ENCODE data around the gene SHMT2.
"Not testable (repeated sequence)": the region's sequence is repeated elsewhere in the genome, so short reads cannot be mapped to it uniquely, and the experiment has no call there.

The SHMT2 gene

GRCh38 chr12:57266681-57267080 is 37.2 kb downstream of the SHMT2 start:
- no peak for DNase-seq

- DNase-seq: peak; percentile 32
Observed at GRCh38 chr12:57268264-57268663, 38.8 kb downstream of the SHMT2 start.

DNA sequence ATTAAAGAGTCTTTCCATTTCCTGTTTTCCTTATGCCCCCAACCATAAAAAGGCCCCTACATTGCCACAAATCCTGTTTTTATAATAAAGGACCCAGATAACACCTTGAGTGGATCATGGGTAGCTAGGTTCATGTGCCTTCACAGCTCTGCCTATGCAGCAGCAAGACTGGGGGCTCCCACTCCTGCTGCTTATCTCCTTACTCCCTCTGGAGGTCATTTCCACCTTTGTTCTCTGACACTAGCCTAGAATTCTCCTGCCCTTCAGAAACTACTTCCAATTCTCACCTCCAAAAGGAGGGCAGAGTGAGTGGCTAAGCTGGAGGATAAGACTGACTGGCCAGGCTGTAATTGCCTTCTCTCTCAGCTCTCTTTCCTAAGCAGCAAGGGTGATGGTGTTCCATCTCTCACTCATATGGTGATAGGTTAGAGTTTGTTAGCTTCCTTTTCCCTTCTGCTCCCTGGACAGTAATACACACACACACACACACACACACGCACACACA is 41.5 kb downstream of the SHMT2 start:
- DNase-seq: no peak

GRCh38 chr12:57272337-57273151 is 43.0 kb downstream of the SHMT2 start:
- peak; percentile 23 for DNase-seq

DNA sequence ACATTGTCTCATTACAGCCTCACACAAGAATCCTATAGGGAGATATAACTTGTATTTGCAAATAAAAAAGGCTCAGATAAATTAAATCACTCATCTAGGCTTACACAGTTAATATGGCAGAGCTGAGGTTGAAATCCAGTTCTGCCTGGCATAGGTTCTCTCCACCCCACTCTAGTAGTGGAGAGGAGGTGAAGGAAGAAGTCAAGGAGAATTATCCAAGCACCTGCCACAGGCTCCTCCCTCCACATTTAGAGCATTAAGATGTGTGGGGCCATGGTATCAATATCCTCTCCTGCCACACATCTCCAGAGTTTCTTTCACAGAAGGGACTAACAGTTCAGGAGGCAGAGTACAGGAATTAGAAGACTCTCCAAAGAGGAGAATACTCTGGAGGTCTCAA is 44.0 kb downstream of the SHMT2 start:
- DNase-seq: no peak

DNA sequence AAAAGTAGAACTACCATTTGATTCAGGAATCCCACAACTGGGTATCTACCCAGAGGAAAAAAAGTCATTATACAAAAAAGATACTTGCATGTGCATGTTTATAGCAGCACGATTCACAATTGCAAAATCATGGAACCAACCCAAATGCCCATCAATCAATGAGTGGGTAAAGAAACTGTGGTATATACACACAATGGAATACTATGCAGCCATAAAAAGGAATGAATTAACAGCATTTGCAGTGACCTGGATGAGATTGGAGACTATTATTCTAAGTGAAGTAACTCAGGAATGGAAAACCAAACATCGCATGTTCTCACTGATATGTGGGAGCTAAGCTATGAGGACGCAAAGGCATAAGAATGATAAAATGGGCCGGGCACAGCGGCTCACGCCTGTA is 46.7 kb downstream of the SHMT2 start:
- not testable (repeated sequence) for DNase-seq

DNA sequence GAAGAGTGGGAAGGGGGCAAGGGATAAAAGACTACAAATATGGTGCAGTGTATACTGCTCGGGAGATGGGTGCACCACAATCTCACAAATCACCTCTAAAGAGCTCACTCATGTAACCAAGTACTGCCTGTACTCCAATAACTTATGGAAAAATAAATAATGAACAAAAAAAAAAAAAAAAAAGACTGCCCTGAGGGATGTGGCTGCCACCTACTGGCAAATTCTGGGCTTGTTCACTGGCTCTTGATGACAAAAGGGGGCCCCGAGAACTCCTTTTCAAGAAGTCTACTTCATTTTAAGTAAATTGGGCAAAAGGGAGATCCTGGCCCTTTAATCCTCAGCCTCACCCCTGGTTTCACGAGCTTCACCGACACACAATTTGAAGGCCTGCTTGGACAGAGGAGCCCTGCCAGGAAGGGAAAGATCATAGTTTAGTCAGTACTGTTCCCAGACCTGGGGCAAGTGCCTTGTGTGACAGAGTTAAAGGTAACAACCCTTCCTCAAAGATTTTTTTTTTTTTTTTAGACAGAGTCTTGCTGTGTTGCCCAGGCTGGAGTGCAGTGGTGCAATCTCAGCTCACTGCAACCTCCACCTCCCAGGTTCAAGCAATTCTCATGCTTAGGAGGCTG is 47.5 kb downstream of the SHMT2 start:
- peak; percentile 40 for DNase-seq

DNA sequence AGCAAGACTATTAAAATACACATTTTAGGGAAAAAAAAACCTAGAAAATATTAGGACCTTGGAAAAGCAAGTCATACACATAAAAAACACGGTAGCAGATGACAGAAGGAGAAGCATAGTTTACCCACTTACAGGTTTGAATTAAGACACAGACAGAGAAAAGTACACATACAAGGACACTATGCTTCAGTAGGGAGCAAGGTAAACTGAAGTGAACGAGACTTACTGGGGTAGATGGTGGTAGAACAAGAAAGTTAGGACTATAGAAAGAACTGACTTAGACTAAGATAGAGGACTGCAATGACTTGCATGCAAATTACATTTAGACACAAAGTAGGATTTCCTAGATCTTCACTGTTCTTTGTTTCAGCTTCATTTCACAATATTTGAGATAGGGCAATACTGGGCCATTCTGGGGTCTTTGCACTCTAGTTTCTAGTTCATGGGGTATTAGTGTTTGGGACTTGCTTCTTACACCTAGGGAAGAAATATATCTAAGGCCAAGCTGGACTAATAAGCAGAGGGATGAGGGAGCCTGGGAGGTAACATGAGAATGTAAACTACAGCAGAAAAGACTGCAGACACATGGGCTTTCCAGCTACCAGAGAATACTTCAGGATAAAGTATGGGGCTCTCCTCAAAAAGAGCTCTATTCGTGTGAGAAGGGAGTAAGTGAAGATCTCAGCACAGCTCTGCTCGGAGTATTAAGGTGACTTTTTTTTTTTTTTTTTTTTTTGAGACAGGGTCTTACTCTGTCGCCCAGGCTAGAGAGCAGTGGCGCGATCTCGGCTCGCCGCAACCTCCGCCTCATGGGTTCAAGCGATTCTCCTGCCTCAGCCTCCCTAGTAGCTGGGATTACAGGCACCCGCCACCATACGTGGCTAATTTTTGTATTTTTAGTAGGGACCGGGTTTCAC is 49.2 kb downstream of the SHMT2 start:
- no peak for DNase-seq

- peak; percentile 93 for DNase-seq
Observed at GRCh38 chr12:57280211-57281062, 50.9 kb downstream of the SHMT2 start.

DNA sequence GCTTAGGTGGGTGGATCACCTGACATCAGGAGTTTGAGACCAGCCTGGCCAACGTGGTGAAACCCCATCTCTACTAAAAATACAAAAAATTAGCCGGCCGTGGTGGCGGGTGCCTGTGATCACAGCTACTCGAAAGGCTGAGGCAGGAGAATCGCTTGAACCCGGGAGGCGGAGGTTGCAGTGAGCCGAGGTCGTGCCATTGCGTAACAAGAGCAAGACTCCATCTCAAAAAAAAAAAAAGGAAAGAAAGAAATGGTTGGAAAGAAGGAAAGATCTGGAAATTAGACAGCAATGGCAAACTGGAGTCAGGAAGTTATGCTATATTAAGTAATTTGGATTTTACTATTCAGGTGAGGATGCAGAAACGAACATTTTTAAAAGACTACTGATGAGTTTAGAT is 52.6 kb downstream of the SHMT2 start:
- not testable (repeated sequence) for DNase-seq

Measured in fibroblast of skin of back (primary cell).